ENCODE measurements around the gene AXDND1.
"Not testable (repeated sequence)": the region's sequence is repeated elsewhere in the genome, so short reads cannot be mapped to it uniquely, and the experiment has no call there.

AXDND1 gene

GRCh38 chr1:179366093-179366800, 476 bp downstream of the AXDND1 start:
- Histone ChIP-seq H3K4me1 (ENCODE audit: control insufficient read depth in 5 of 5, insufficient read depth in 5 of 5, low read length in 5 of 5) (peaks cover 0 to 11% (median 6%) of the 10 kb centered on the region in 5 donors), H3K36me3 (ENCODE audit: control insufficient read depth in 5 of 5, insufficient read depth in 5 of 5, low read length in 5 of 5) (no peaks in the 10 kb centered on the region), H3K9me3 (ENCODE audit: control insufficient read depth in 5 of 5, low read length in 5 of 5) (no peaks in the 10 kb centered on the region), H3K9ac (ENCODE audit: low read length in 5 of 5) (peak overlapping the region in 4 of 5 donors; percentile 87 to 92 (median 90)), H3K4me3 (ENCODE audit: low read depth in 1 of 5, low read length in 5 of 5) (peak overlapping the region; percentile 72 to 95 (median 80)), H3K27me3 (ENCODE audit: control insufficient read depth in 5 of 5, insufficient read depth in 4 of 5, low read length in 5 of 5) (no peaks in the 10 kb centered on the region), H3K27ac (ENCODE audit: low read depth, low read length) (peak overlapping the region; percentile 98)

- Histone ChIP-seq H3K9me3 (ENCODE audit: control insufficient read depth in 5 of 5, low read length in 5 of 5) (no peaks in the 10 kb centered on the region), H3K9ac (ENCODE audit: low read length in 5 of 5) (no peak overlapping the region), H3K27ac (ENCODE audit: low read depth, low read length) (no peak overlapping the region)
Measured at GRCh38 chr1:179369751-179370341, 4.1 kb downstream of the AXDND1 start.

GRCh38 chr1:179372160-179372559, 6.4 kb downstream of the AXDND1 start:
- Histone ChIP-seq H3K27ac (ENCODE audit: low read depth, low read length) (no peak overlapping the region), H3K4me3 (ENCODE audit: low read depth in 1 of 5, low read length in 5 of 5) (no peak overlapping the region), H3K9me3 (ENCODE audit: control insufficient read depth in 5 of 5, low read length in 5 of 5) (no peaks in the 10 kb centered on the region), H3K36me3 (ENCODE audit: control insufficient read depth in 5 of 5, insufficient read depth in 5 of 5, low read length in 5 of 5) (no peaks in the 10 kb centered on the region), H3K27me3 (ENCODE audit: control insufficient read depth in 5 of 5, insufficient read depth in 4 of 5, low read length in 5 of 5) (no peaks in the 10 kb centered on the region), H3K9ac (ENCODE audit: low read length in 5 of 5) (no peak overlapping the region), H3K4me1 (ENCODE audit: control insufficient read depth in 5 of 5, insufficient read depth in 5 of 5, low read length in 5 of 5) (peaks cover 0 to 5% (median 0%) of the 10 kb centered on the region in 5 donors)

More at GRCh38 chr1:179369751-179370341, 4.1 kb downstream of the AXDND1 start:
- peaks cover 0 to 10% (median 6%) of the 10 kb centered on the region in 5 donors for H3K4me1 ChIP-seq (ENCODE audit: control insufficient read depth in 5 of 5, insufficient read depth in 5 of 5, low read length in 5 of 5)
- H3K36me3 ChIP-seq (ENCODE audit: control insufficient read depth in 5 of 5, insufficient read depth in 5 of 5, low read length in 5 of 5) = no peaks in the 10 kb centered on the region
- H3K27me3 ChIP-seq (ENCODE audit: control insufficient read depth in 5 of 5, insufficient read depth in 4 of 5, low read length in 5 of 5) = no peaks in the 10 kb centered on the region
- no peak overlapping the region for H3K4me3 ChIP-seq (ENCODE audit: low read depth in 1 of 5, low read length in 5 of 5)

GRCh38 chr1:179376223-179376622, 10.5 kb downstream of the AXDND1 start:
- Histone ChIP-seq H3K27ac (ENCODE audit: low read depth, low read length) (no peak overlapping the region), H3K4me3 (ENCODE audit: low read depth in 1 of 5, low read length in 5 of 5) (no peak overlapping the region), H3K9me3 (ENCODE audit: control insufficient read depth in 5 of 5, low read length in 5 of 5) (no peaks in the 10 kb centered on the region), H3K9ac (ENCODE audit: low read length in 5 of 5) (no peak overlapping the region), H3K27me3 (ENCODE audit: control insufficient read depth in 5 of 5, insufficient read depth in 4 of 5, low read length in 5 of 5) (no peaks in the 10 kb centered on the region), H3K36me3 (ENCODE audit: control insufficient read depth in 5 of 5, insufficient read depth in 5 of 5, low read length in 5 of 5) (no peaks in the 10 kb centered on the region), H3K4me1 (ENCODE audit: control insufficient read depth in 5 of 5, insufficient read depth in 5 of 5, low read length in 5 of 5) (peaks cover 0 to 5% (median 0%) of the 10 kb centered on the region in 5 donors)

- H3K27ac ChIP-seq (ENCODE audit: low read depth, low read length) = no peak overlapping the region
- no peaks in the 10 kb centered on the region for H3K27me3 ChIP-seq (ENCODE audit: control insufficient read depth in 5 of 5, insufficient read depth in 4 of 5, low read length in 5 of 5)
- no peaks in the 10 kb centered on the region for H3K36me3 ChIP-seq (ENCODE audit: control insufficient read depth in 5 of 5, insufficient read depth in 5 of 5, low read length in 5 of 5)
- H3K9me3 ChIP-seq (ENCODE audit: control insufficient read depth in 5 of 5, low read length in 5 of 5) = no peaks in the 10 kb centered on the region
- no peak overlapping the region for H3K4me3 ChIP-seq (ENCODE audit: low read depth in 1 of 5, low read length in 5 of 5)
- H3K9ac ChIP-seq (ENCODE audit: low read length in 5 of 5) = no peak overlapping the region
- peaks cover 0 to 5% (median 0%) of the 10 kb centered on the region in 5 donors for H3K4me1 ChIP-seq (ENCODE audit: control insufficient read depth in 5 of 5, insufficient read depth in 5 of 5, low read length in 5 of 5)
Measured at GRCh38 chr1:179380299-179380698, 14.5 kb downstream of the AXDND1 start.

GRCh38 chr1:179384027-179384426, 18.3 kb downstream of the AXDND1 start:
- H3K4me1 ChIP-seq (ENCODE audit: control insufficient read depth in 5 of 5, insufficient read depth in 5 of 5, low read length in 5 of 5) = no peaks in the 10 kb centered on the region
- H3K27me3 ChIP-seq (ENCODE audit: control insufficient read depth in 5 of 5, insufficient read depth in 4 of 5, low read length in 5 of 5) = no peaks in the 10 kb centered on the region
- H3K27ac ChIP-seq (ENCODE audit: low read depth, low read length) = no peak overlapping the region
- no peak overlapping the region for H3K9ac ChIP-seq (ENCODE audit: low read length in 5 of 5)
- no peaks in the 10 kb centered on the region for H3K9me3 ChIP-seq (ENCODE audit: control insufficient read depth in 5 of 5, low read length in 5 of 5)
- no peaks in the 10 kb centered on the region for H3K36me3 ChIP-seq (ENCODE audit: control insufficient read depth in 5 of 5, insufficient read depth in 5 of 5, low read length in 5 of 5)
- no peak overlapping the region for H3K4me3 ChIP-seq (ENCODE audit: low read depth in 1 of 5, low read length in 5 of 5)

- no peaks in the 10 kb centered on the region for H3K36me3 ChIP-seq (ENCODE audit: control insufficient read depth in 5 of 5, insufficient read depth in 5 of 5, low read length in 5 of 5)
- H3K27ac ChIP-seq (ENCODE audit: low read depth, low read length) = no peak overlapping the region
- no peaks in the 10 kb centered on the region for H3K27me3 ChIP-seq (ENCODE audit: control insufficient read depth in 5 of 5, insufficient read depth in 4 of 5, low read length in 5 of 5)
- no peak overlapping the region for H3K4me3 ChIP-seq (ENCODE audit: low read depth in 1 of 5, low read length in 5 of 5)
- H3K4me1 ChIP-seq (ENCODE audit: control insufficient read depth in 5 of 5, insufficient read depth in 5 of 5, low read length in 5 of 5) = no peaks in the 10 kb centered on the region
- H3K9ac ChIP-seq (ENCODE audit: low read length in 5 of 5) = no peak overlapping the region
- H3K9me3 ChIP-seq (ENCODE audit: control insufficient read depth in 5 of 5, low read length in 5 of 5) = no peaks in the 10 kb centered on the region
Measured at GRCh38 chr1:179385510-179385909, 19.7 kb downstream of the AXDND1 start.

- Histone ChIP-seq H3K4me1 (ENCODE audit: control insufficient read depth in 5 of 5, insufficient read depth in 5 of 5, low read length in 5 of 5) (no peaks in the 10 kb centered on the region), H3K27me3 (ENCODE audit: control insufficient read depth in 5 of 5, insufficient read depth in 4 of 5, low read length in 5 of 5) (peaks cover 0 to 2% (median 0%) of the 10 kb centered on the region in 5 donors), H3K27ac (ENCODE audit: low read depth, low read length) (no peak overlapping the region), H3K9ac (ENCODE audit: low read length in 5 of 5) (no peak overlapping the region), H3K9me3 (ENCODE audit: control insufficient read depth in 5 of 5, low read length in 5 of 5) (peaks cover 0 to 4% (median 0%) of the 10 kb centered on the region in 5 donors), H3K36me3 (ENCODE audit: control insufficient read depth in 5 of 5, insufficient read depth in 5 of 5, low read length in 5 of 5) (no peaks in the 10 kb centered on the region), H3K4me3 (ENCODE audit: low read depth in 1 of 5, low read length in 5 of 5) (no peak overlapping the region)
Measured at GRCh38 chr1:179393721-179394120, 27.9 kb downstream of the AXDND1 start.

GRCh38 chr1:179399399-179399798, 33.6 kb downstream of the AXDND1 start:
- H3K9ac ChIP-seq (ENCODE audit: low read length in 5 of 5); H3K4me3 ChIP-seq (ENCODE audit: low read depth in 1 of 5, low read length in 5 of 5): not testable (repeated sequence)

GRCh38 chr1:179417760-179418159, 52.0 kb downstream of the AXDND1 start:
- not testable (repeated sequence) for H3K4me1 ChIP-seq (ENCODE audit: control insufficient read depth in 5 of 5, insufficient read depth in 5 of 5, low read length in 5 of 5); H3K36me3 ChIP-seq (ENCODE audit: control insufficient read depth in 5 of 5, insufficient read depth in 5 of 5, low read length in 5 of 5); H3K4me3 ChIP-seq (ENCODE audit: low read depth in 1 of 5, low read length in 5 of 5); H3K9me3 ChIP-seq (ENCODE audit: control insufficient read depth in 5 of 5, low read length in 5 of 5); H3K27me3 ChIP-seq (ENCODE audit: control insufficient read depth in 5 of 5, insufficient read depth in 4 of 5, low read length in 5 of 5); H3K27ac ChIP-seq (ENCODE audit: low read depth, low read length); H3K9ac ChIP-seq (ENCODE audit: low read length in 5 of 5)

More at GRCh38 chr1:179399399-179399798, 33.6 kb downstream of the AXDND1 start:
- H3K36me3 ChIP-seq (ENCODE audit: control insufficient read depth in 5 of 5, insufficient read depth in 5 of 5, low read length in 5 of 5); H3K4me1 ChIP-seq (ENCODE audit: control insufficient read depth in 5 of 5, insufficient read depth in 5 of 5, low read length in 5 of 5); H3K9me3 ChIP-seq (ENCODE audit: control insufficient read depth in 5 of 5, low read length in 5 of 5); H3K27me3 ChIP-seq (ENCODE audit: control insufficient read depth in 5 of 5, insufficient read depth in 4 of 5, low read length in 5 of 5); H3K27ac ChIP-seq (ENCODE audit: low read depth, low read length): not testable (repeated sequence)
